NCI-H146 (cell line): Measurements from ENCODE around the gene GRIN3B.
"Not testable (repeated sequence)": the region's sequence is repeated elsewhere in the genome, so short reads cannot be mapped to it uniquely, and the experiment has no call there.

ENCODE experiments used
- DNase-seq: peaks from one replicate; lab custom pipeline; 2025; lab: John Stamatoyannopoulos, UW

GRIN3B gene, protein sequence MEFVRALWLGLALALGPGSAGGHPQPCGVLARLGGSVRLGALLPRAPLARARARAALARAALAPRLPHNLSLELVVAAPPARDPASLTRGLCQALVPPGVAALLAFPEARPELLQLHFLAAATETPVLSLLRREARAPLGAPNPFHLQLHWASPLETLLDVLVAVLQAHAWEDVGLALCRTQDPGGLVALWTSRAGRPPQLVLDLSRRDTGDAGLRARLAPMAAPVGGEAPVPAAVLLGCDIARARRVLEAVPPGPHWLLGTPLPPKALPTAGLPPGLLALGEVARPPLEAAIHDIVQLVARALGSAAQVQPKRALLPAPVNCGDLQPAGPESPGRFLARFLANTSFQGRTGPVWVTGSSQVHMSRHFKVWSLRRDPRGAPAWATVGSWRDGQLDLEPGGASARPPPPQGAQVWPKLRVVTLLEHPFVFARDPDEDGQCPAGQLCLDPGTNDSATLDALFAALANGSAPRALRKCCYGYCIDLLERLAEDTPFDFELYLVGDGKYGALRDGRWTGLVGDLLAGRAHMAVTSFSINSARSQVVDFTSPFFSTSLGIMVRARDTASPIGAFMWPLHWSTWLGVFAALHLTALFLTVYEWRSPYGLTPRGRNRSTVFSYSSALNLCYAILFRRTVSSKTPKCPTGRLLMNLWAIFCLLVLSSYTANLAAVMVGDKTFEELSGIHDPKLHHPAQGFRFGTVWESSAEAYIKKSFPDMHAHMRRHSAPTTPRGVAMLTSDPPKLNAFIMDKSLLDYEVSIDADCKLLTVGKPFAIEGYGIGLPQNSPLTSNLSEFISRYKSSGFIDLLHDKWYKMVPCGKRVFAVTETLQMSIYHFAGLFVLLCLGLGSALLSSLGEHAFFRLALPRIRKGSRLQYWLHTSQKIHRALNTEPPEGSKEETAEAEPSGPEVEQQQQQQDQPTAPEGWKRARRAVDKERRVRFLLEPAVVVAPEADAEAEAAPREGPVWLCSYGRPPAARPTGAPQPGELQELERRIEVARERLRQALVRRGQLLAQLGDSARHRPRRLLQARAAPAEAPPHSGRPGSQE

DNA sequence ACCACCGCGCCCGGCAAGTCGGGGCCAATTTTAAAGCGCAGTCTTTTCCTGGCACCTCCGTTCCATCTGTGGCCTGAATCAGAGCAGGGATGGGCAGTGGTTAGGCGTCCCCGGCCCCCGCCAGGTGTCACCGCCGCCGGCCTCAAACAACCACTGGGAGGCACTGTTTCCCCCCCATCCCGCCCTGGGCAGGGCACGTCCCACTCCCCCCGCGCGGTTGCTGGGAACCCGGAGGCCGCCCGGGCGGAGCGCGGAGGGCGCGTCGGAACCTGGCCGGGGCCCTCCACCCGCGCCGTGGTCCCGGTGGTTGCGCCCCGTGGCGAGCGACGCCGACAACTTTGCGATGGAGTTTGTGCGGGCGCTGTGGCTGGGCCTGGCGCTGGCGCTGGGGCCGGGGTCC lies at the start of gene GRIN3B:
Gene GRIN3B (plus strand): TSS at position 325 of the 400 bp plus-strand sequence. CDS start 19 bp downstream, at position 344.
- peak; percentile 25 for DNase-seq

DNA sequence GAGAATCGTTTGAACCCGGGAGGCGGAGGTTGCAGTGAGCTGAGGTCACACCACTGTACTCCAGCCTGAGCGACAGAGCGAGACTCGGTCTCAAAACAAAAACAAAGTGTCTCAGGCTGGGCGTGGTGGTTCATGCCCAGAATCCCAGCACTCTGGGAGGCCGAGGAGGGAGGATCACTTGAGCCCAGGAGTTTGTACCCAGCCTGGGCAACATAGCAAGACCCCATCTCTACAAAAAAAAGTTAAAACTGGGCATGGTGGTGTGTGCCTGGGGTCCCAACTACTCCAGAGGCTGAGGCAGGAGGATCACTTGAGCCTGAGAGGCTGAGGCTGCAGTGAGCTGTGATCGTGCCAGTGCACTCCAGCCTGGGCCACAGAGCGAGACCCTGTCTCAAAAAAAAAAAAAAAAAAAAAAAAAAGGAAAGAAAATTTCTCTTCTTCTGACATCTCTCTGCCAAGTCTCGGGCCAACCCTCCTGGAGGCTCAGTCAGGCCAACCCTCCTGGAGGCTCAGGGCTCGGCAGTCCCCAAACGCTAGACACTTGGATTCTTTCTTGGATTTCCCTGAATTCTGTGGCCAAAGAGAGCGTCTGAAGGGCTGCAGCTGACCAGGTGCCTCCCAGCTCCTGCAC lies 48.1 kb upstream of the GRIN3B start:
- DNase-seq = no peak

DNA sequence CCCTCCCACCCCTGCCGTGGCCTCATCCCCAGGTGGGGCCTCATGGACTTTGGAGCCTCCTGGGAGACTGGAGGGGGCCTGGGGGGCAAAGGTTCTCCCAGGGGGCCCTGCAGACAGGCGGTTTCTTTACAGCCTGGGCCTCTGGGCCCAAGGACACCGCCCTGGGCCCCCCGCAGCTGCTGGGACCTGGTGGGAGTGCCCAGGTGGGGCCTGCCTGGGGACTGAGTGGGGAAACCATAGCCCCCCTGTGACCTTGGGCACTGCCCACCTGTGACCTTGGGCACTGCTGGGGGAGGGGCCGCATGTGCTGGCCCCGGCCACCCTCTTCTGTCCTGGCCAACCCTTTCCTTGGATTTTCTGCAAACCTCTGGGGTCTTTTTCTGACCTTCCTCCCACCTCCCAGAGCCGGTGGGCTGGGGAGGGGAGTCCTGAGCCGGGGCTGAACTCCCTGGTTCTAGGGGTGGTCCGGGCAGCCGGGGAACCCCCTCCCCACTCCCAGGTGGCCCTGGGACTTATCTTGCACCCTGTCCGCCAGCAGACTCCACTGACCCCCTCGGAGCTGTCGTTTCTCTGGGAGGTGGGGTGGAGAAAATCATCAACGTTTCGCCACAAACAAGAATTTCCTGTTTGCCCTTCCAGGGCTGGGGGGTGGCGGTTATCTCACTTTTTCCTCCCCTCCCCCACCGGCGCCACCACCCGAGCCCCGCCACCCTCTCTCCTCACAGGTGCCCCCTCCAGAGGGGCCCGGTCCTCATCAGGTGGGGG lies 47.4 kb upstream of the GRIN3B start:
- no peak for DNase-seq

DNA sequence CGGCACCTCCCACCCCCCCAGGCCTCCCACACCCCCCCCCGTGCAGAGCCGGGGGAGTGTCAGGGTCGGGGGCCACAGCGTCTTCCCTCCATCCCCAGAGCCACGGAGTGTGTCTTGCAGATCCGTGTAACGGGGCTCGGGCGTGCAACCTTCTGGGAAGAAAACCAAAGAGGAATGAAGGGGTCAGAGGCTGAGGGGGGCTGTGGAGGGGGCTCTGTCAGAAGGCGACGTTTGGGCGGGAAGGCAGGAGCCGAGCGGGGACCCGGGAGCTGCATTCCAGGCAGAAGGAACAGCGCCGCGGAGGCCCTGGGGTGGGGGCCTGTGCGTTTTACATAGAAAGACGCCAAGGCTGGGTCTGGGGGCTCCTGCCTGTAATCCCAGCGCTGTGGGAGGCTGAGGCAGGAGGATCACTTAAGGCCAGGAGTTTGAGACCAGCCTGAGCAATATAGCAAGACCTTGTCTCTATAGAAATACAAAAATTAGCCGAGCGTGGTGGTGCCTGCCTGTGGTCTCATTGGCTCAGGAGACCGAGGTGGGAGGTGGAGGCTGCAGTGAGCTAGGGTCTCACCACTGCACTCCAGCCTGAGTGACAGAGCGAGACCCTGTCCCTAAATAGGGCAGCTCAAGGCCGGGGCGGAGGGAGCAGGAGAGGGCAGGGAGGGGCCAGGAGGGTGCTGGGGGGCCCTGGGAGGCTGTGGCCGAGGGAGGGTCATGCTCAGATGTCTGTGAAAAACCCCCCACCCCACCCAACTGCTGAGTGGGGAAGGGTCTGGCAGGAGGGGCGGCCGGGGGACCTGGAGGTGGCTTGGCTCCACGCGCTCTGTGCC lies 46.6 kb upstream of the GRIN3B start:
- no peak for DNase-seq

DNA sequence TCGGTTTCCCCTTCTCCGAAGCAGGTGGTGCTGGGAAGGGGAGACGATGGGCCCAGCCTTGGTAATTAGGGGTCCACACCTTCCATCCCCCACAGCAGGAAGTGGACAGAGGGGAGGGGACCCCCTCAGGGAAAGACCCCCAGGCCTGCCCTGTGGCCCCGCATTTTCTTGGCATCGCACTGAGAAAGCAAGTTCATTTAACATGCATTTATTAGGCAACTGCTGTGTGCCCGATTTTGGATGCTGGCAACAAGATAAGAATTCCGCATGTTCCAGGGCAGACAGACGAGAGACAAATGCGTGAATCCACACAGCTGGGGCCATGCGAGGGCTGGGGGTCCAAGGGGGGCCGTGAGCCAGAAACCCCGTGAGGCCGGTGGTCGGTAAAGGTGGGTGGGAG lies 45.9 kb upstream of the GRIN3B start:
- no peak for DNase-seq

DNA sequence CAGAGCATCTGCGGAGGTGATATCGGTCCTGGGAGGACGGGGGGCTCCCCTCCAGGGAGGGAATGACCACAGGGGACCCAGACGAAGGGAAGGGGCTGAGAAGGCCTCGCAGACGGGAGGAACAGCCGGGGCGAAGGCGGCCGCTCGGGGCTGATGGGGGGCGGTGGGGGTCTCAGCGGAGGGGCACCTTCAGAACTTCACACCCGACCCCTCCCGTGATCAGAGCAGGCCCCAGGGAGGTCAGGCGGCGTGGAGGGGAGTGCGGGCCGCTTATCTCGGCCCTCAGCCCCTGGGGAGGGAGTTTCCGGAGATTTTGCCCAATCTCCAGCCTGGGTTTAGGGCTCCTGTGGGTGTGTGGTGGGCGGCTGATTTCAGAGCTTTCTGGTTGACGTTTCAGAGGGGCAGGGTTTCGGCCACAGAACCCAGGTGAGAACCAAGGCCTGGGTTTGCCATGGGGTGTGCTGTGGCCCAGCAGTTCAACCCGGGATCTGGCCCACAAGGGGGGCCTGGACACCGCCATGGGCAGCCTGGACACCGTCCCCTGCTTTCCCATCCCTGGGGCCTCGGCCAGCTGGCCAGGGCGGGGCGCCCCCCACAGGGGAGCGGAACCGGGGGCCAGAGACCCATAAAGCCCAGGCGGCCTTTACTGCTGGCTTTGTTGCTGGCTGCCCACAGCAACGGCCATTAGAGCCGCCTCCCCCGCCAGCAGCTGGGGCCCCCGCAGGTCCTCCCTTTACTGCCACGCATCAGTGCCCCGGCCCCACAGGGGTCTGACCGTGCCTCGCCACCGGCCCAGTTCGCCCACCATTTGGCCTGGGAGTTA lies 45.3 kb upstream of the GRIN3B start:
- DNase-seq = no peak

DNA sequence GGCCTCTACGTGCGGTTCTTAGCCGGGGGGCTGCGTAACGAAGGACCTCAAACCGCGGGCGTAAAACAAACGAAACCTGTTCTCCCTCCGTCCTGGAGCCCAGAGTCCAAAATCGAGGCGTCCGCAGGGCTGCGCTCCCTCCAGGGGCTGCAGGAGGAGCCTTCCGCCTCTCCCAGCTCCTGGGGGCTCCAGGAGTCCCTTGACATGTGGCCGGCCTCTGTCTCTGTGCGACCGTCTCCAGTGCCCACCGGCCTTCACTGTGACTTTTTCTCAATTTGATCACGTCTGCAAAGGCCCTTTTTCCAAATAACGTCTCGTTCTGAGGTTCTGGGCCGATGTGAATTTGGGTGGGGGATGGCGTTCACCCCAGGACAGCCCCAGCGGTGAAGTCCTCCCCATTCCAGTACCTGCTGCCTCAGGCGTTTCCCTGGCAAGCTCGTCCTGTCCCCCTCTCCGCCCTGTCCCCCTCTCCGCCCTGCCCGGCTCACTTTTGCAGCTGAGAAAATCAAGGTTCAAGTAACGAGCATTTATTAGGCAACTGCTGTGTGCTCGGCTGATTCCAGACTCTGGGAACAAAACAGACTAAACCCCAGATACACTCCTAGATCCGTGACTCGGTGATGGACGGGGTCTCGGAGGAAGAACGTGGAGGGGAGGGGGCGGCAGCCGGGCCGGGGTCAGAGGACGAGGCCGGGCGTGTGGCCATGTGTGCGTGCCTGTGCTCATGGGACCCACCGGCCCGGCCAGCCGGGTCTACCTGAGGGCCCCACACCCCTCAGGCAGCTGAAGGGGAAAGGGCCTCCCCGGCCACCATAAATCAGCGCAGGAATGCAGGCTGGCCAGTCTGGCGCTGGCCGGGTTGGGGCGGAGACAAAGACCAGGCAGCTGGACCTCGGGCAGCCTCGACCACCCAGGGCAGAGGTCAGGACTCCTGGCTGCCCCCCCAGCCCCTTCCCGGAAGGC lies 44.1 kb upstream of the GRIN3B start:
- DNase-seq = no peak

DNA sequence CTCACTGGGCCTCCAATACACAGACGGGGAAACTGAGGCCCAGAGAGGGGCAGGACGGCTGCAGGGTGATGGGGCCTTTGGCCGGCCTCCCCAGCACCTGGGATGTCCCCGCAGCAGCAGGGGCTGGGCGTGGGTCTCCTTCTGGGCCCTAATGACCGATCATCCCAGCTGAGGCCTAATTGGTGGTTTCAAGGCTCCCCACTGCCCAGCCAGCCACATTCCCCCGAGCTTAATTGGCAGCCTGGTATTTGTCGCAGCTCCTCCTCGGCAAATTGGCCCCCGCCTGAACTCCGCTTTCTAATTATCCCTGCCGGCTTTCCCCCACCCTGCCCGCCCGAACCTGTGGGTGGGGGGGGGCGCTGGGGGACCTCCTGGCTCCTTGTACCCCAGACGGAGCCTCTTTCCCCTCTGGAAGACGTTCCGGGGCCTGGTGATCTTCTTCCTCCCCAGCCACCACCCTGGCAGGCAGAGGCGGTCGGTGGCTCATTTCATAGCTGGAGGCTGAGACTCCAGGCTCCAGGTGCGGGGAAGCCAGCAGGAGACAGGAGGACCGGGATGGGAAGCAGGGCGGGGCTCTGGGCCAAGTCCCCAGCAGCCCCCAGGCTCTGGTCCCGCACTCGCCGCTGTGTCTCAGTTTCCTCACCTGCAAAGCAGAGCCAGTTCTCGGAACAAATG lies 43.3 kb upstream of the GRIN3B start:
- no peak for DNase-seq

DNA sequence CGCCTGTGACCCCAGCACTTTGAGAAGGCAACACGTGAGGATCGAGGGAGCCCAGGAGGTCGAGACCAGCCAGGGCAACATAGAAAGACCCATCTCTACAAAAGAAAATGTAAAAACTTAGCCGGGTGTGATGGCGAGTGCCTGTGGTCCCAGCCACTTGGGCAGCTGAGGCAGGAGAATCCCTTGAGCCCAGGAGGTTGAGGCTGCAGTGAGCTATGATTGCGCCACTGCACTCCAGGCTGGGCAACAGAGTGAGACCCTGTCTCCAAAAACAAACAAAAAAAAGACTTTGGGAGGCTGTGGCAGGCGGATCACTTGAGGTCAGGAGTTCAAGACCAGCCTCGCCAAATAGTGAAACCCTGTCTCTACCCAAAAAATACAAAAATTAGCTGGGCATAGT lies 42.6 kb upstream of the GRIN3B start:
- DNase-seq = not testable (repeated sequence)

DNA sequence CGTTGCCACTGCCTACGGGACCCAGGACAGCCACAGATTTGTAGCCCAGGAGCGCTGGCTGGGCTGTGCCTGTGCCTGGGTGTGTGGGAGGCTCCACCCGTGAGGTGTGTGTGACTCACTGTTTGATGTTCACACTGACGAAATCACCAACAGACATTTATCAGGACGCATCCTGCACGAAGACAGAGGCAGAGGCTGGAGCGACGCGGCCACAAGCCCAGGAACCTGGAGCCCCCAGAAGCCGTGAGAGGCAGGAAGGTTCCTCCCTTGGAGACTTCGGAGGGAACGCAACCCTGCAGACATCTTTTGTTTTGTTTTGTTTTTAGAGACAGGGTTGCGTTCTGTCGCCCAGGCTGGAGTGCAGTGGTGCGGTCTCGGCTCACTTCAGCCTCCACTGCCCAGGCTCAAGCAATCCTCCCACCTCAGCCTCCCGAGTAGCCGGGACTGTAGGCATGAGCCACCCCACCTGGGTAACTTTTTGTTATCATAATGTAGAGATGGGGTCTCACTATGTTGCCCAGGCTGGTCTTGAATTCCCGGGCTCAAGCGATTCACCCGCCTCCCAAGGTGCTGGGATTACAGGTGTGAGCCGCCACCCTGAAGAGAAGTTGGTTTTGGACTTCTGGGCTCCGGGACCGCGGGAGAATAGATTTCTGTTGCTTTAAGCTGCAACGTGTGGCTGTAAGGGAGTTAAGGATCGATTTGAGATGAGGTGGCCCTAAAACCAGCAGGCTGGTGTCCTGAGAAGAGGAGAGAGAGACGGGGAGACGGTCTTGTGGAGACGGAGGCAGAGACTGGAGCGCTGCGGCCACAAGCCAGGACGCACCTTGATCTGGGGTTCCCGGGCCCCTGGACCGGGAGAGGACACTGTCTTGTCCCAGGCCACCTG lies 41.0 kb upstream of the GRIN3B start:
- DNase-seq = no peak

DNA sequence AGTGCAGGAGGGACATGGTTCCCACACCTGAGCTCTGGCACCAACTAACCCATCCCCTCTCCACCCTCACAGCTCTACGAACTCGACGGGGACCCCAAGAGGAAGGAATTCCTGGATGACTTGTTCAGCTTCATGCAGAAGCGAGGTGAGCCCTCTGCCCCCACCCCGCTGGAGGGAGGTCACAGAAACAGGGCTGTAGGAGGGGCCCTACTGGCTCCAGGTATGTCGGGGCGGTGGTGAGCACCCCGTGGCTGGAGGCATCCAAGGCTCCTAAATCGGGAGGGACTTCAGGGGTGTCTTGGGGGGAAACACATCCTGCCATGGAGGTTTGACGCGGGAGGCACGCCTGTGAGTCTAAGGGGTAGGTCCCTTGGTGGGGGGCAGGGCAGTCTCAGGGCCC lies 40.2 kb upstream of the GRIN3B start:
- DNase-seq = no peak

DNA sequence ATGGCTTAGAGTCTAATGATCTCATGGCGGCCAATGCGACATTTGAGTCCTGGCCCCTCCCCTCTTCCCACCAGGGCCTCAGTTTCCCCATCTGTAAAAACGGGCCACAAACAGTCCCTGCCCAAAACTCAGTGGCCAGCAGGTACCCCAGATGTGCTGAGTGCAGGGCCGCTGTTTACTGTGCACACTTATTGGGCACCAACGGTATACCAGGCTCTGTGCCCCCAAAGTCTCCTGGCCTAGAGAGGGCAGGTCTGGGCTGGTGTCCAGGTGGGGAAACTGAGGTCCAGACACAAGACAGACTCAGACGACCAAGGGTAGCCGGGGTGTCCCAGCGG lies 39.6 kb upstream of the GRIN3B start:
- DNase-seq = no peak

DNA sequence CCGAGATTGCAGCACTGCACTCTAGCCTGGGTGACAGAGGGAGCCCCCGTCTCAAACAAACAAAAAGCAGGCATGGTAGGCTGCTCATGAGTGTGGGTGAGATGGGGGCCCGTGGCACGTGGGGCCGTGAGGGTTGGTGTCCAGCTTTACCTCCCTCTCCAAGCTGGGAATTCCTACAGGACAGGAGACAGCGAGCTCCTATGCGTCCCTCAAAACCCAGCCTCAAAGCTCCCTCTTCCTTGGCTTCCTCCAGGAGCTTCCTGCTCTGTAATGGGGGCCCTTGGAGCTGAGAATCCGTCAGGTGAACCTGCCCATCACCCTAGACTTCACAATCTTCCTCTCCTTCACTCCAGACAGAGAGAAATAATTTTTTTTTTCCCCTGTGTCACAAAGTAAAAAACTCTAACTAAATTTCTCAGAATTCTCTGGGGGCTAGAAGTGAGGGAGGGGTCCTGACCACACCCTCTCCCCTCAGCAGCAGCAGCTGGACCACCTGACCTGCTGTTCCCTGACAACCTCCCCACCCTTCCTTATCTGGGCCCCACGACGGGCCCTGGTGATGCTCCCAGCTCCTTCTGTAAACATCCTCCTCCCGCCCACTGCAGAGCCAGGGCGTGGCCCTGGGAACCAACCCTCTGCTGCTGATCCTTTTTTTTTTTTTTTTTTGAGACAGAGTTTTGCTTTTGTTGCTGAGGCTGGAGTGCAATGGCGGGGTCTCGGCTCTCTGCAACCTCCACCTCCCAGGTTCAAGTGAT lies 38.2 kb upstream of the GRIN3B start:
- no peak for DNase-seq

DNA sequence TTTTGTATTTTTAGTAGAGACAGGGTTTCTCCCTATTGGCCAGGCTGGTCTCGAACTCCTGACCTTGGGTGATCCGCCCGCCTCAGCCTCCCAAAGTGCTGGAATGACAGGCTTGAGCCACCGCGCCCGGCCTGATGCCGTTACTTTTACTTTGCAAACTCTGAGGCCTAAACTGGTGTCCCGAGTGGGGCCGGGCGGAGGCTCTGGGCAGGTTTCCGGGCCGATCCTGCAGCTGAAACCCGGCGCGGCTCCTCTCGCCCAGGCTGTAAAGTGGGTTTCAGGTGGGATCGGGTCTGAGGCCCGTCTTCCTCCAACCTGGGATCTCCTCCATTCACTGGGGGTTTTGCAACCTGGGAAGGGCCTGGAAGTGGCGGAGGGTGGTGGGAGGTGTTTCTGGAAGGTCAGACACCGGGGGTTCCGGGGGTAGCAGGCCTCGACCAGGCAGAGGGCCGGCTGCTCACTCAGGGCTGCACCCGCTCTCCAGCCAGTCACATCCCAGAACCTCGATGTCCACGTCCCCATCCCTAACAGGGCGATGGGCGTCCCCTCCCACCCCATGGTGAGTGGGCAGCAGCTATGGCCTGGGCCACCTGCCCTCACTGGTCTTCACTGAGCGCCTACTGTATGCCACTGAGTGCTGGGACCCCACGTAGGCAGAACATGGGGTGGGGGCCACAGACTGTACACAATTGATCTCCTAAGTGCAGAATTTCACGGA lies 37.4 kb upstream of the GRIN3B start:
- DNase-seq = no peak

DNA sequence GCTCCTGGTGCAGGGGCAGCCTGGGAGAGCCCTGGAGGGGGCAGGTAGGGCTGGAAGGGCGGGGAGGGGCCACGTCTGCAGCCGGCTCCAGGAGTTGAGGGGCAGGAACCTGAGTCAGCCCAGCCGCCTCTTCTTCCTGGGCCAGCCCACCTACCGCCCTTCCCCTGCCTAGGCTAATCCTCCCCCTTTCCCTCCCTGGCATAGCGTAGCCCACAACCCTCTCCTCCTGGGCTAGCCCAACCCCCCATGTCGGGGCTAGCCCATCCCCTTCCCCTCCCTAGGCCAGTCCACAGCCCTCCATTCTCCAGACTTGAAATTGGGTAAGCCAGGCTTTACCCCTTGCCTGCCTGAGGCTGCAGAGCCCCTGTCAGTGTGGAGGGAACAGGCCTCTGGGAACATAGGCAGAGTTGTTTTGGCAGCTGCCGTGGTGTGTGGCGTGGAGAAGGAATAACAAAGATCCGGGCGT lies 36.7 kb upstream of the GRIN3B start:
- DNase-seq = no peak

DNA sequence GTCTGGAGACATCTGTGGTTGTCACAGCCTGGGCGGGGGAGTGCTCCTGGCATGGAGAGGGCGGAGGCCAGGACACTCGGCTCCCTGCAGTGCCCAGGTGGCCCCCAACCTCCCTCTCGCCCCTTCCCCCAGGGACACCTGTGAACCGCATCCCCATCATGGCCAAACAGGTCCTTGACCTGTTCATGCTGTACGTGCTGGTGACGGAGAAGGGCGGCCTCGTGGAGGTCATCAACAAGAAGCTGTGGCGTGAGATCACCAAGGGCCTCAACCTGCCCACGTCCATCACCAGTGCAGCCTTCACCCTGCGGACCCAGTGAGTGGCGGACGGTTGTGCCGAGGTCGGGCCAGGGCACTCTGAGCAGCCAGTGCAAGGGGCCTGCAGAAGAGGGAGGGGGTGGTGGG lies 36.1 kb upstream of the GRIN3B start:
- DNase-seq = no peak
